Measurements from ENCODE around the gene COX5B.
"Not testable (repeated sequence)": the region's sequence is repeated elsewhere in the genome, so short reads cannot be mapped to it uniquely, and the experiment has no call there.

The COX5B gene

DNA sequence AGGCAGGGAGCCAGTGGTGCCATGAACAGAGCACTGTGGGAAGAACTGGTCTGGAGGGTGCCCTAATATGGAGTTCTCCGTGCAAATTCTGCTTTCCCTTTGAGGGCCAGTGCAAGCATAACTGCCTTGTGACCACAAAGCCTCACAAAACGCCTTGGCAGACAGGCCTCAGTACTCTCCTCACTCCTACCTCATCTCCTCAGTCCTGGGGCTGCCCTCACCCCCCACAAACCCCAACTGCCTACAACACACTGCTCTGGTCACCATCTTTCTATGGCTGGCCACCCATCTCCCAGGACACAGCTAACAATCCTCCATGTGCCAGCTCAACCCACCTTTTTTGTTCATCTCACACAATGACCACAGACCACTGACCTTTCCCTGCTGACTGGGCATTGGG, 8.9 kb downstream of the COX5B start:
- DNase-seq = no peak

DNA sequence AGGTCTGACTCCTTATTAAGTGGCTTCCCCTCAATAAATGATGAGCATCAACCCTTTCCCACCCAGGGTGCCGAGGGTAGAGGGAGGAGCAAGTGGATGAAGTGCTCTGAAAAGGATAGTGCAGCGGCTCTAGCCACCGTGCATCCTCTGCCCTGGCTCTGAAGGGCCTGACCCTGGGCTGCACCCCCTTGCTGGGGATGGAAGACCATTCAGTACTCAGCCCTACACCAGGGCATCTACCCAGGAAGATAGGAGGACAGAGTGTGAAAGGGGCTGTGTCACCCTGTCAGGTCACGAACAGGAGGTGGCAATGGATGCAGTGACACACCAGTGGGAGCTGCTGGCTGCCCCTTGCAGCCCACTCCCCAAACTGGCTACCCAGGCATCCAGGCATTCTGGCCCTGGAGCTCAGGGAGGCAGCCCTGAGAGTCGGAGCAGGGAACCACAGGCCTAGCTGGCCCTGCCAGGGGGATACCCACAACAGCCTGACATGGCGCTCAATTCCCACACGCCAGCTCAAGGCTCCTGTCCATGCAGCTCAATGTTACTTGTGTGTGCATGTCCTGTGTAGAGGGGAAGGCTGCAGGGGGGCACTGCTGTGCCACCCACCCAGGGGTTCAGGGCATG, 10.4 kb downstream of the COX5B start:
- no peak for DNase-seq

DNA sequence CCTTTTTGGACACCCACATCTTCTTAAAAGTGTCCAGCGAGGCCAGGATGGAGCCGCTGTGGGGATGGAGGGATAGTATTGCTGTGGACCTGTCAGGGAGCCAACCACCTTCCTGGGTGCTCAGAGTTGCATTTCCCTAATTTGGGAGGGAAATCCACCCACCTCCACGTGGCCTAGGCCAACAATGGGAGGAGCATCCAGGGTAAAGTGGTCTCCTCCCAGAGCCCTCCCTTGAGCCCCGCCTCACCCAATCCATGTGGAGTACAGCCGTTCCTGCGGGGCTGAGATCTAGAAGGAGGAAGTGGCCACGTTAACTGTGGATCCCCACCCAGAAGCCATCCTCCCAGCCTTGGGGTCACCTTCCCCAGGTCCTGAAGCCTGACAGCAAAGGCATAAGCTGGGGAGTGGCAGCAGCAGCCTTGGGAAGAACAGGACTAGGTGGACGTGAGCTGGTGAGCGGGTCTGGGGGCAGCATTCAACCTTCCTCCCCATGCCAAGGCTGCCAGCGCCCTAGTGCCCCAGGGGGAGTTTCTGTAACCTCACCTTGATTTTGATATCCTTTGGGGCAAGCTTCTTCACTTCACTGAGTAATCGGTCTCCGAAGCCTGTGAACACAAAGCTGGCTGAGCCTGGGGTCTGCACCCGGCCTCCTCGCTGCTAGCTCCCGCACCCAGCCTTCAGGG, 11.2 kb downstream of the COX5B start:
- no peak for DNase-seq

DNA sequence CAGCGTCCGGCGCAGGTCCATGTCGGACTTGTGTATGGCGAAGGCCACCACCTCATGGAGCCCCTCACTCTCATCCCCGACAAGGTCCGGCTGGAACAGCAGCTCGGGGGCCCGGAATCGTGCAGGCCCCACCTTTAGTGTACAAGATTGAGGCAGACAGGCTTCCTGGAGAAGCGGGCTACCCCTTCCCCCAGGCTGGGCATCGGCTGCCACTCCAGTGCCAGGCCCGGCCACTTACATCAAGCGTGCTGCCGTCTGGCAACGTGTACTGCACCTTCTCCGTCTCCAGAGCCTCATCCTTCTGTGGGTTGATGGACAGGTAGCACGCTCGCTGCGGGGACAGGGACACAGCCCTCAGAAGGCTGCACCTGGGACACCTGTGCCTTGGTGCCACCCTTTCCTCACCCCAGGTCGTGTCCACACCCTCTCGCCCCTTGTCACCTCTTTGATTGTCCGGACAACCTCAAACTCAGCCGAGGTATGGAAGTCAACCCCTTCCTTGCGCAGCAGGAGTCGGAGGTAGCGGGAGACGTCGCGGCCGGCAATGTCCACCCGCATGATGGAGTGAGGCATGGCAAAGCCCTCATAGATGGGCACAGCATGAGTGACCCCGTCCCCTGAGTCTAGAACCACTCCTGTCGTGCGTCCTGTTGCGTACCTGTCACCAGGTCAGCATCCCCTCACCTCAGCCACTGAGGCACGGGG, 12.3 kb downstream of the COX5B start:
- no peak for DNase-seq

DNA sequence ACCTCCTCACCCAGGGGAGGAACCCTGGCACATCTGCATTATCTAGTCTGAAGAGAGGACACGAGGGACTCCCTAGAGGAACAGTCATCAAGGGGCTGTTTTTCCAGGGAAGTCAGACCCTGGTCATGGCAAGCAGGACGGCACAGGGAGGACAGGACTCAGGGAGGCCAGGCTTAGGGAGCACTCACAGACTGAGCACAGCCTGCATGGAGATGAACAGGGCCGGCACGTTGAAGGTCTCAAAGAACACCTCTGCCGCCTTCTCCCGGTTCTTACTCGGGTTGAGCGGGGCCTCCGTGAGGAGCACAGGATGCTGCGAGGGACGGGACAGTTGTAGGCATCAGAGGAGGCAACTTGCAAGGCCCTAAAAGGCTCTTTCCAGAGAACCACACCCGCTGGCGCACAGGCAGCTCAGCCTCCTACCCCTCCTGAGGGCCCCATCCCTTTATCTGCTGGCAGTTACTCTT, 12.9 kb downstream of the COX5B start:
- DNase-seq = no peak

DNA sequence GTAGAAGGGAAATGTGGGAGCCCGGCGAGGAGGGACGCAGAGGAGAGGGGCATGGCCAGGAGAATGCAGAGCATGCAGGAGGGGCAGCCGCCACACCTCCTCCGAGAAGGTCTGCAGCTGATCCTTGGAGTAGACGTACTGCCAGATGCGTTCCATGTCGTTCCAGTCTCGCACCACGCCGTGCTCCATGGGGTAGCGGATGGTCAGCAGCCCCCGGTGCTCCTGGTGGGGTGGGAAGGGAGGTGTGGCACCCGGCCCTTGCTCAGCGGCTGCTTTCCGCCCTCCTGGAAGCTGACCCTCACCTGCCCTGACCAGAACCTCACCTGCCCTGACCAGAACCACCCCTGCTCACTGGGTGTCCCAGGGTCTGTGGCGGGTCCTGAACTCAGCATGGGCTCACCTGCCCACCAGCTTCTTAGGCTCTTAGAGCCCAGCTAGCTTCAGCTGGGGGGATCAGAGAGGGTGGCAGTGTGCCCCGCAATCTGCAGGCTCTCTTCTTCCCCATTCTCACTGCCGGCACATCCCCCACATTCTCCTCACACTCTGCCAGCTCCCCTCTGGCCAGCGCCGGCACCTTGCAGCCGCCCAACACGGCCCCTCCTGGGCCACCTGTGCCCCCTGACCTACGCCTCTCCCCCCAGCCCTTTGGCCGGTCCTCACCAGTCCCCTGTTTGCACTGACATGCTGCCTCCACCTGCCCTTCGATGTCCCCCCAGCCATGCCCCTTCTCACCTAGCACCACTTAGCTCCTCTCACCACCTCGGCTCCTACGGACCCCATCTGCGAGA, 13.6 kb downstream of the COX5B start:
- no peak for DNase-seq

DNA sequence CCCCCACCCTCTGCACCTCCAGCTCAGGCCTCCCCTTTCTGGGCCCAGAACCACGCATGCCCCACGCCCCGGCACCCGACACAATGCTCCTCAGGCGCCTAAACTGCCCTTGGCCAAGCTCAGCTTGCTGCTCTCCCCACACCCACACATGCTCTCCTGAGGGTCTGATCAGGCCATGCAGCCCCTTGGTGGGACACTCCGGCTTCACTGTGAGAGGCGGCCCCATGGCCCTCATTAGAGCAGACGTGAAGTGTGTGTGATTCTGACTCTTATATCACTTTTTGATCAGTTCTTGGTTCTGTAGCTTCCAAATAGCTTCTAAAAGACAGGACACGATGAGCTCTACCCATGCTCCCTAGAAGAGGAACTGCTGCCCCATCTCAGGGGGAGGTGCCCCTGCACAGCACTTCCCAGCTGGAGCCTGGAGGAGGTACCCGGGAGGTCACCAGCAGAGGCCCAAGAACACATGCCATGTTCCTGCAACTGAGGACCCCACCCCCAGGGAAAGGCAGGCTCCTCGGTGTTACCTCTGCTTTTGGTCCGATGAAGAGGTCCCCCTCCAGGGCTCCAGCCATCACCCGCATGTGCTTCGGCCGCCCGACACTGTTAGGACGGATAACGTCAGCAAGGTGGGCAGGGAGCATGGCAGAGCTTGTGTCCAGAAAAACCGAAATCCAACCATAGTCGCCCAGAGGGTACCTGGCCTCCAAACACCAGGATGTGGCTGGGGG, 14.3 kb downstream of the COX5B start:
- no peak for DNase-seq

DNA sequence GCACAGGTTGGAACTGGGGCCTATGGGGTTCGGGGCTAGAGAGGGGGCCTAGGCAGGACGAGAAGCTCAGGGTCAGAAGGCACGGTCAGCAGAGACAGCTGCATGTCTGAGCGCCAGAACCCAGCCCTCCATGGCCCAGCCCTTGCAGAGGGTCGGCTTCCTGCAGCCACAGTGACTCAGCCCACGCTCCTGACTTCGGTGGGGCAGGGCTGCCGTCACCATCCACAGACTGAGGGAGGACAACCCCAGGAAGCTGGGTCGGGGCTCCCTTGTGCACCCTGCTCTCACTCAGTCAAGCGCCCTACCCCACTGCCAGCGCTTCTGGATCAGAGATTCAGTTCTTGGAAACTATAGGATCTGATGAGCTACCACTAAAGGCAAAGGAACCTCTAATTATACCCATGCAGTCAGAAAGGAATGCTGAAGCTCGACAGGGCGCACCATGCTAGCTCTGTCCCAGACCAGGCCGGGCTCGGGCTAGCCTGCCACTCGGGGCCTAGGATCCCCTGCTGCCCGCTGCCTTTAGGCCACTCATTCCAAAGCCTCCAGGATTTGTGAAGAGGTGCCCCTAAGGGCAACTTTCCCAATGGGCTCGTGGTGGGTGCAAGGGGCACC, 15.0 kb downstream of the COX5B start:
- no peak for DNase-seq

DNA sequence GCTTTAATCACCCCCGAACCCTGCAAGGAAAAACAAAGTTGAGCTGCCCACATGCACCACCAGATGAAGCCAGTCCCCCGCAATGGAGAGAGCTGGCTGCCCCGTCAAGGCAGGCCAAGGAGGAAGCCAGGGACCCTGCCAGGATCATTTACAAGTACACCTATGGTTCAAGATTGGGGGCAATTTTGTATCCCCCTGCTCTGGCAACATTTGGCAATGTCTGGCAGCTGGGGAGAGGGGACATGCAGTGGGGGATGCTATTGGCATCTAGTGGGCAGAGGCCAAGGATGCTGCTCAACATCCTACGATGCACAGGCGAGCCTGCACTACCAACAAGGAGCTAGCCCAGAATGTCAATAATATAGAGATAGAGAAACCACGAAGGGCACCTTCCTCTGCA, 16.1 kb downstream of the COX5B start:
- no peak for DNase-seq

DNA sequence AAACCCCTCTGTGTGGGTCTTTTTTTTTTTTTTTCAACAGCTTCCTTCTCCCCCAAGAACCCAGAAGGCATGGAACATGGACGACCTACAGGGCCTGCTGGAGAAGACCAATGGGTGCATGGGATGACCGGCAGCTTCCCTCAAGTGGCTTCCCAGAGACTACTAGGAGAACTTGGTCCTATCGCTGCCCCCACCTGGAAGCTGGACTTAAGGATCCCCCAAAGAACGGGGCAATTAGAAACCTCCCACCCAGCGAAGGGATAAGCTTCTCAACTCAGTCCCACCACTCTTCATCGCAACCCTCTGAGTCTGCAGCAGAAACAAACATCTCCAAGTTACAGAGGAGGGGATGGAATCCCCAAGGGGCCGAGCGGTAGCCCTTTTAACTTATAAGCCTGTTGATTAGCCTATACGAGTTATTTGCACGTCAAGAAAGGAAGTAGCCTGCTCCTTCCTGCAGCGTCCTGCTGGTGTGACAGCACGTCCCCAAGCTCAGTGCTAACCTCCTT, 16.6 kb downstream of the COX5B start:
- DNase-seq = no peak

DNA sequence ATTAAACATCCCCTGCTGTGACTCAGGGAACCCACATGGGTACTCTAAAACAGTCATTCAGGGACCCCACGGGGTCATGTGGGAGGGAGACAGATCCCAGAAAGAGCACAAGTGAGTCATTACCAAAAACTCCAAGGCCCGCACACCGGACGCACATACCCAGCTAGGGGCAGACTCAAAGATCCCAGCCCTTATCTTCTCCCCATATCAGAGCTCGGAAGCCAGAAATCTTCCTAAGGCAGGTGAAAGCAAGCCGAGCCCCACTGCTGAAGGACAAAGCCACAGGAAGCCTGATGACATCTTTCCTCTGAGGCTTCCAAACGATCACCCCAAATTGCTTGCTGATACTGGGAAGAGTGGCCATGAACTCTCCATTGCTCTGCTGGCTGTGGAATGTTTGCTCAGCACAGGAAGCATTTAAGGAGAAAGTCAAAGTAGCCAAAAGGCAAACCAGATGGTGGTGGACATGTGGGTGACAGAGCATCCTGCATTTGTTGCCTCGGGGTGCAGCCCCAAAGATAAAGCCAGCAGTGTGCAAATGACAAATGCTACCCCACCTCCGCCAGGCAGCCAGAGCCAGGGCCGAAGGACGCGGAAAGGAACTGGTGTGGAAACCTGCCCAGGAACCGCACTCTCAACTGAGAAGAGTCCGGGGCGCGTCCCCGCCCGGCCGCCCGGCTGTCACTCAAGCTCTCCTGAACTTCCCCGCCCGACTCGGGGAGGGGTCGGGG, 17.2 kb downstream of the COX5B start:
- peak; percentile 72 for DNase-seq

DNA sequence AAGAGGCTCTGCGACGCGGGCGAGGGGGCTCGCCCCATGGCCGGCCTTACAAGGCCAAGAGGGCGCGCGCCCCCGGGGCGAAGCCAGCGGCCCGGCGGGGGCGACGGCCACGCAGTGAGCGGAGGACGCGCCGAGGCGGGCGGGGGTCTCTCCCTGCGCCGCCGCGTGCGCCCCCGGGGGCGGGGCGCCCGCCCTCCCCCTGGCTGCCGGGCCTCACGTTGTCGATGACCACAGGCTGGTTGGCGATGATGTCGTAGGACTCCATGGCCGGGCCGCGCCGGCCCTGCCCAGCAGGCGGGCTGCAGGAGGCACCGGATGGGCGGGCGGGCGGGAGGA, 17.7 kb downstream of the COX5B start:
- DNase-seq = no peak

DNA sequence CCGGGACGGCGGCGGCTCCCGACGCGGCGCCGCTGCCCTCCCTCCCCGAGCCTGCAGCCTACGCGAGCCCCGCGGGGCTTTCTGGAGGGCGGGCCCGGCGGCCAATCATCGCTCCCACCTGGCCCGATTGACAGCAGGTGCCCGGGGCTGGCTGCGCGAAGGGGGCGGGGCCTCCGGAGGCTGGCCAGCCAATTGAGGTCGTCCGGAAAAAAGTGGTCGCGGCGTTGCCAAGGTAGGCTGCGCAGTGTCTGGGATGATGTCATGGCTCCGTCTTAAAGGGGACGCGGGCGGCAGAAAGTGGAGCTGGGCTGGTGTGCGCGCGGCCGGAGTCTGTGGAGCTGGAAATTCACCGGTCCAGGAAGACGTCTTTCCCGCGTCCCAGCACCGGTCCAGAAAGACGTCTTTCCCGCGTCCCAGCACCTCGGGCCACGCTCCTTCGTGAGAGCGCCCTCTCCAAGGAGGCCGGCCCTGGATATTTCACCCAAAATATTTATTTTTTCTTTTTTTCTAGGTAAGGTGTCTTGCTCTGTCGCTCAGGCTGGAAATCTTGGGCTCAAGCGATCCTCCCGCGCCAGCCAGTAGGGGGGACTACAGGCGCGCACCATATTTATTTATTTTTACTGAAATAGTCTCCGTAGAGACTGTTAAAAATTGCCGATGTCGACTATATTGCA, 18.2 kb downstream of the COX5B start, which contains the start of gene ACTR1B:
ACTR1B (minus strand) TSS at position 83 of the 674 bp plus-strand sequence. CDS start 154 bp downstream, outside the sequence.
- DNase-seq = peak; percentile 98

DNA sequence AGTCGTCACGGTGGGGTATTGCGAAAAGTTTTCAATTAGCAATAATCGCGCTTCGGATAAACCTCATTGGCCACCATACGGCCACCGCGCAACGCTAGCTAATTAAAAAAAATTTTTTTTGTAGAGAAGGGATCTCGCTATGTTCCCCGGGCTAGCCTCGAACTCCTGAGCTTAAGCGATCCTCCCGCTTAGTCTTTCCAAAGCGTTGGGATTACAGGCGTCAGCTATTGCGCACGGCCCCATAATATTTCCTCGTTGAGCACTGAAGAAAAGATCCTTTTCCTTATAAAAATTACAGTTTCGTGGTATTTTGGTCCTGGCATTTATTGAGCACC, 18.7 kb downstream of the COX5B start:
- DNase-seq = no peak

DNA sequence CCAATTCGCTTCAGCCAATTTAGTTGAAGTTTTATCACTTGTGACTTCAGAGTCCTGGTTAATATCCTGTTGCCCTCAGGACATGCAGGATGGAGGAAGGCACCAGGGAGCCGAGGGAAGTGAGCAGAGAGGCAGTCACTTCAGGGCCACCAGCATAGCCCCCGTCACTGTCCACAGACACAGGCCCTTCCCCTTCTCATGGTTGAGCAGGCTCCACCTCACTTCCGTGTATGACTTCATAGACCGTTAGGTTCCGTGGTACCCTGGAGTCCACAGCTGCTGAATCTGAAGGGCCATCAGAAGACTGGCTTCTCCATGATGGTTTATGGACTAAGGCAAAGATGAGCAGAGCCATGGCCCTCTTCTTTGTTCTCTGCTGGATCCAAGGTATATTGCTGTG, 23.6 kb downstream of the COX5B start, which contains the start of gene C2orf92:
C2orf92 (plus strand) TSS at position 266 of the 400 bp plus-strand sequence; CDS start at position 342, 76 bp downstream.
- no peak for DNase-seq

DNA sequence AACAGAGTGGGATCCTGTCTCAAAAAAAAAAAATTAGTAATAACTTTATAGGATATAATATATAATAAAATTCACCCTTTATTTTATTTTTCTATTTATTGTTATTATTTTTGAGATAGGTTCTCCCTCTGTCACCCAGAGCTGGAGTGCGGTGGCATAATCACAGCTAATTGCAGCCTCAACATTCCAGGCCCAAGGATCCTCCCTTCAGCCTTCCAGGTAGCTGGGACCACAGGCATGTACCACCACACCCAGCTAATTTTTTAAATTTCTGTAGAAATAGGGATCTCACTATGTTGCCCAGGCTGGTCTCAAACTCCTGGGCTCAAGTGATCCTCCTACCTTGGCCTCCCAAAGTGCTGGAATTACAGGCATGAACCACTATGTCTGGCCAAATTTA, 24.6 kb downstream of the COX5B start:
- no peak for DNase-seq

DNA sequence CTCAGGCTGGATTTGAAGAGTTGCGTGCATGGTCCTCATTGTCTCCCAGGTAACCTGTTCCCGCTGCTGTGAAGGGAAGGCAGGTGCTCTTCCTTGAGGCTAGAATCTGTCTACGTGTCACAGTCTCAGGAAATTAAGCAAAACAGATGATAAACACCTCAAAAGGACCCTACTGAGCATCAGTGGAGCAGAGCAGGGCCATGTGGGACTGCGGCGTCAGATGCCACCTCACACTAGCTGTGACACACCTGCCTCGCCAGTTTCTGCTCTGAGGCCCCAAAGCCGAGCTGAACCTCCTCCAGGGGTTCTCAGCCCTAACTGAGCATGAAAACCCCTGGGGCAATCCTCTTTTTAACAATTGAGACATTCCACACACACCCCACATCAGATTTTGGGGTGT, 25.7 kb downstream of the COX5B start:
- no peak for DNase-seq

DNA sequence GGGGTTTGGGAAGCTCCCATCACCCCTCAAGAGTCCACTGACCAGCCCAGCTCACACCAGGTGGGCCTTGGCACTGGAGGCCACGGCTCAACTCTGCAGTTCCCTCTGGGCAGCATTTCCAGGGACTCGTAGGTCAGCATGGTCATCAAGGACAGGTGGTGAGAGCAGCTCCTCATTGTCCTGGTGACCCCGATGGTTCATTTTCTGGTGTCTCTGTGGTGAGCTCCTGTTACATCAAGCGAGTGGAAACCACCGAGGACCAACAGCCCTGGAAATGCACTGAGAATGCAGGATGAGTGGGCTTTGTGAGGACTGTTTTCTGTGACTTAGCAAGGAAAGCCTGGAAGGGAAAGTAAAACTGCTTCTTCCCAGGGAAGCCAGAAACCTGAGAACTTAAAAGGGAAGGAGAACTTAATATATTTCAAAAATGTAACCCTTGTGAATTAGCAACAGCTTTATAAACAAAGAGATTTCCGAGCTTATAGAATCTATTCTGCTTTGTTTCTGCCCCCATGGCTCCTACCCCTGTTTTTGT, 26.8 kb downstream of the COX5B start:
- DNase-seq = not testable (repeated sequence)

DNA sequence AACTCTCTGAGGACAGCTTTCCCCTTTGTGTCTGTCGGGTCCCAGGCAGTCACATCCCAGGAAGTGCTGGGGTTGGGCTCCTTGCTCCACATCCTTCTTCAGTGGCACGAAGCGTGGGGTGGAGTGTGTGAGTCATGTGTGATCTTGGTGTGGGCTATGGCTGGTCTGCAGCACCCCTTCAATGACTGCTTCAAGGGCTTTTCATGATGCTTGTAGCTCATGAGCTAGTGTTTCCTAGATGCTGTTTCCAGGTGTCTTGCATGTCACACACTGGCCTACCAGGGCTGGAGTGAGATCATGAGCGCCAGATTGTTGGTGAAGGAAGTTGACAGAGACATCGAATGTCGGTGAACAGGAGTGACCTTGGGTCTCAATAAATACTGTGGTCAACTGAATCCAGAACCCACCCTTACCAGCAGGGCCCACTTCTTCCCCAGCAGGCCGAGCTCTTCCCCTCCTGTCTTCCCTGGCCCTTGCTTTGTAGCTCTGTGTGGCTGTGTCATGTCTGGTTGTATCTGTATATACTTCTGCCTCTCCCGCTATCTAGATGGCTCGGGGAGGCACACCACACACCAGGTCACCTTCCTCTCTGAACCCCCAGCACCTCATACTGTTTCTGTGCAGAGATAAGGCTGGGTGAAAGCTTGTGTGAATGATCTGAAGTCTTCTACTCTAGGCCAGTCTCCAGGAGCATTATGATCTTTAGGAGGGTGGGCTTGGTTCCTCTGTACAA, 27.5 kb downstream of the COX5B start:
- peak; percentile 22 for DNase-seq

DNA sequence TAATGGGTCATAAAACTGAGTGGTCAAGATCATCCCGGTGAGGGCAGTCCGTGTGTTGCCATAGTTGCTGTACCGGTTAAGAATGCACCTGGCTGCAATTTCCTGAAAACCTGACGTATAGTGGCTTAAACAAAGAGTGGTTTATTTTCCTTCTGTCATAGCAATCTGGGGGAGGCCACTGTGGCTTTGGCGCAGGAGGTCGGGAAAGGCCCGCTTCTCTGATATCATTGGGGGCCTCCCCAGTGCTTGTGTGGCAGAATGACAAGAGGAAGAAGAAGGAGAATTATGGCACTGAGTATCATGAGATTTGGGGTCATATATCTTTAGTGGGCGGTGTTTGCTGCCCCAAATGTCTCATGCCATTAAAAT, 28.0 kb downstream of the COX5B start:
- DNase-seq = no peak
